HepG2 (cell line): Measurements from ENCODE around the gene DNM1. TPM values are rescaled to one million over a fixed set of nuclear protein-coding genes. Genes with fewer than 3 reads are reported as not detected.
A peak's percentile ranks its signal among the peaks of the same experiment; 100 is the strongest.

Experiments
- GATAD1 ChIP-seq: IDR thresholded peaks from 2 replicates; pipeline ENCODE4 v1.6.1; 2016; ENCODE audit warnings: missing genetic modification reagents, missing compliant biosample characterization
- HDAC1 ChIP-seq: sonication (generic); formaldehyde crosslinking; IDR thresholded peaks from 2 replicates; pipeline ENCODE4 v1.5.1; 2020; ENCODE audit warnings: mild to moderate bottlenecking, missing genetic modification reagents
- HMG20A ChIP-seq: IDR thresholded peaks from 2 replicates; pipeline ENCODE4 v1.6.1; 2016; ENCODE audit warnings: borderline replicate concordance
- HNF1B ChIP-seq: sonication (generic); formaldehyde crosslinking; IDR thresholded peaks from 2 replicates; pipeline ENCODE4 v1.5.1; 2020; ENCODE audit warnings: mild to moderate bottlenecking, moderate library complexity, missing genetic modification reagents
- HNRNPUL1 ChIP-seq: fragments of 200-400 bp; formaldehyde crosslinking; IDR thresholded peaks from 2 replicates; pipeline ENCODE4 v1.6.1; 2017; ENCODE audit warnings: low read depth, mild to moderate bottlenecking, low read length, moderate library complexity
- KLF6 ChIP-seq: IDR thresholded peaks from 2 replicates; pipeline ENCODE4 v1.8.0; 2016; ENCODE audit warnings: missing biosample characterization, missing genetic modification reagents
- MYC ChIP-seq: sonication (generic); formaldehyde crosslinking; IDR thresholded peaks from 2 replicates; pipeline ENCODE4 v1.9.0; 2021; ENCODE audit warnings: missing genetic modification reagents, borderline replicate concordance
- PRDM15 ChIP-seq: sonication (generic); formaldehyde crosslinking; IDR thresholded peaks from 2 replicates; pipeline ENCODE4 v1.4.0; 2020; ENCODE audit warnings: missing genetic modification reagents
- PRDM4 ChIP-seq: sonication (generic); formaldehyde crosslinking; IDR thresholded peaks from 2 replicates; pipeline ENCODE4 v1.9.0; 2021; ENCODE audit warnings: missing genetic modification reagents, borderline replicate concordance
- SPEN ChIP-seq: sonication (generic); formaldehyde crosslinking; IDR thresholded peaks from 2 replicates; pipeline ENCODE4 v1.5.1; 2020; ENCODE audit warnings: low read depth, mild to moderate bottlenecking, missing genetic modification reagents
- ZBTB14 ChIP-seq: sonication (generic); formaldehyde crosslinking; IDR thresholded peaks from 2 replicates; pipeline ENCODE4 v1.4.0; 2020; ENCODE audit warnings: missing genetic modification reagents
- ZNF232 ChIP-seq: sonication (generic); formaldehyde crosslinking; IDR thresholded peaks from 2 replicates; pipeline ENCODE4 v1.4.0; 2020; ENCODE audit warnings: missing genetic modification reagents, borderline replicate concordance
- ZNF280D ChIP-seq: sonication (generic); formaldehyde crosslinking; IDR thresholded peaks from 2 replicates; pipeline ENCODE4 v1.5.1; 2020; ENCODE audit warnings: mild to moderate bottlenecking, missing genetic modification reagents
- ZNF430 ChIP-seq: sonication (generic); formaldehyde crosslinking; IDR thresholded peaks from 2 replicates; pipeline ENCODE4 v1.9.0; 2021; ENCODE audit warnings: mild to moderate bottlenecking, missing genetic modification reagents
- ZNF496 ChIP-seq: sonication (generic); formaldehyde crosslinking; IDR thresholded peaks from 2 replicates; pipeline ENCODE4 v1.8.1; 2023; ENCODE audit warnings: mild to moderate bottlenecking, moderate library complexity, missing genetic modification reagents; ENCODE audit not compliant: insufficient replicate concordance
- ZNF607 ChIP-seq: sonication (generic); formaldehyde crosslinking; IDR thresholded peaks from 2 replicates; pipeline ENCODE4 v1.5.1; 2020; ENCODE audit warnings: missing genetic modification reagents, mild to moderate bottlenecking, borderline replicate concordance
- ZNF768 ChIP-seq: sonication (generic); formaldehyde crosslinking; IDR thresholded peaks from 2 replicates; pipeline ENCODE4 v1.4.0; 2020; ENCODE audit warnings: missing genetic modification reagents
- ZNF775 ChIP-seq: sonication (generic); formaldehyde crosslinking; IDR thresholded peaks from 2 replicates; pipeline ENCODE4 v1.4.0; 2020; ENCODE audit warnings: missing genetic modification reagents, mild to moderate bottlenecking, moderate library complexity, borderline replicate concordance
- polyA plus RNA-seq, 8 experiments: library from polyadenylated mRNA; depleted of rRNA in 3 of 8; stranded (reverse) in 7 of 8; unstranded in 1 of 8; fragments of >200 nt; fragmentation: Illumina TruSeq in 4 of 8; extraction: Trizol in 4 of 8; gene quantifications; 2 replicates each; pipeline versions ENCODE4 v1.2.1 to v1.2.3, GENCODE V29; 2011 to 2016; ENCODE audit warnings: low read depth in 4 of 8, missing spikeins in 1 of 8, mixed read lengths in 1 of 8; ENCODE audit not compliant: insufficient read depth in 1 of 8
- total RNA-seq, 5 experiments: library from RNA; depleted of rRNA; stranded (reverse); fragments of >200 nt; fragmentation: Illumina TruSeq; extraction: Trizol; gene quantifications; 2 replicates each; pipeline ENCODE4 v1.2.3, GENCODE V29; 2016; ENCODE audit warnings: low read depth in 1 of 5

The DNM1 gene
- total and polyA plus RNA-seq, 2 of the 13 experiments (the other 11 are each of a cell fraction or from before 2014, with no cell fraction given): 0.13 to 0.58 TPM

DNA sequence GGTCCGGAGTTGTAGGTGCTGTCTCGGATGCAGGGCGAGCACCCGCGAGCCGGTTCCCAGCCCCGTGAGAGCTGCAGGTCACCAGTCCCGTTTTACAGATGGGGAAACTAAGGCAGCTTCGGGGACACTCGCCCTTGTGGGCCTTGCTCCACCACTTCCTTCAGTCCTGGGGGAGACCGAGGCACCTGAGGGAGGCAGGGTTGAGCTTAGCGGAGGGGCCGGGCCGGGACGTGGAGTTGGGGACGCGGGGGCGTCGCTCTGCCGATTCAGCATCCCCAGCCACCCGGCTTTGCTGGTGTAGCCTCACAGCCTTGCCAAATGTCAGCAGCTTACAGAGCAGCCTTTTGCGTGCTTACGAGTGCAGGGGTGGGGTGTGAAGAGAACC, 42.6 kb upstream of the DNM1 start (continued):
- 0 out of 2 replicates have a peak, but pooled peaks have one; percentile 18 for TF ChIP-seq HNF1B (CRISPR knock-in tag)
- 0 out of 2 replicates have a peak, but pooled peaks have one; percentile 21 for TF ChIP-seq SPEN (CRISPR knock-in tag)
- no peak for TF ChIP-seq GATAD1 (CRISPR knock-in tag)
- peak; percentile 50; the same call in 1 of the 2 replicates for TF ChIP-seq HDAC1 (CRISPR knock-in tag)
- TF ChIP-seq ZBTB14 (CRISPR knock-in tag): no peak
- 0 out of 2 replicates have a peak, but pooled peaks have one; percentile 9 for TF ChIP-seq KLF6 (CRISPR knock-in tag)
- TF ChIP-seq PRDM15: no peak
- TF ChIP-seq ZNF496 (CRISPR knock-in tag): no peak
- TF ChIP-seq ZNF607 (CRISPR knock-in tag): no peak
- TF ChIP-seq MYC: no peak; the same call in 1 of the 2 replicates
- no peak for TF ChIP-seq ZNF775 (CRISPR knock-in tag)
- TF ChIP-seq ZNF430: no peak
- TF ChIP-seq ZNF280D: no peak
- TF ChIP-seq PRDM4 (CRISPR knock-in tag): no peak
- TF ChIP-seq ZNF768 (CRISPR knock-in tag): no peak
- no peak for TF ChIP-seq HMG20A (CRISPR knock-in tag)
- TF ChIP-seq HNRNPUL1: no peak
- TF ChIP-seq ZNF232: no peak
